Trophoblast cell (in vitro differentiated cells and primary cell): Measurements from ENCODE around the gene C11orf21.

Experiments used
- DNase-seq, 2 donors: peaks; one replicate each; pipeline ENCODE4 v3.0.0-alpha.2; 2016
- H2AFZ ChIP-seq: 2 replicates; pipeline ENCODE4 v1.6.1; 2013; ENCODE audit warnings: low read length, moderate library complexity, mild to moderate bottlenecking; ENCODE audit not compliant: insufficient read depth, poor library complexity
- H2AK5ac ChIP-seq: 2 replicates; pipeline ENCODE4 v1.6.1; 2013; ENCODE audit warnings: mild to moderate bottlenecking, low read length
- H2BK120ac ChIP-seq: 2 replicates; pipeline ENCODE4 v1.6.1; 2013; ENCODE audit warnings: low read length, mild to moderate bottlenecking, moderate library complexity; ENCODE audit not compliant: insufficient read depth, poor library complexity
- H2BK12ac ChIP-seq: 2 replicates; pipeline ENCODE4 v1.6.1; 2013; ENCODE audit warnings: mild to moderate bottlenecking, low read length, moderate library complexity
- H2BK5ac ChIP-seq: 2 replicates; pipeline ENCODE4 v1.6.1; 2013; ENCODE audit warnings: low read length, low read depth, moderate library complexity, mild to moderate bottlenecking; ENCODE audit not compliant: poor library complexity
- H3K14ac ChIP-seq: 2 replicates; pipeline ENCODE4 v1.6.1; 2013; ENCODE audit warnings: mild to moderate bottlenecking, low read length
- H3K18ac ChIP-seq: 2 replicates; pipeline ENCODE4 v1.6.1; 2013; ENCODE audit warnings: mild to moderate bottlenecking, low read length
- H3K23ac ChIP-seq: 2 replicates; pipeline ENCODE4 v1.6.1; 2013; ENCODE audit warnings: low read length
- H3K27ac ChIP-seq: 2 replicates; pipeline ENCODE4 v1.5.1; 2013; ENCODE audit warnings: low read depth, mild to moderate bottlenecking, inconsistent platforms, low read length, moderate library complexity
- H3K27me3 ChIP-seq: 2 replicates; pipeline ENCODE4 v1.6.1; 2013; ENCODE audit warnings: inconsistent platforms, mild to moderate bottlenecking, low read length, moderate library complexity; ENCODE audit not compliant: insufficient read depth
- H3K36me3 ChIP-seq, 2 experiments: 1 replicate in 1 of 2; 2 replicates in 1 of 2; pipeline ENCODE4 v1.6.1; 2013; ENCODE audit warnings: low read length in 2 of 2, mild to moderate bottlenecking in 2 of 2, moderate library complexity in 1 of 2; ENCODE audit not compliant: insufficient read depth in 2 of 2, control insufficient read depth in 1 of 2
- H3K4ac ChIP-seq: 2 replicates; pipeline ENCODE4 v1.6.1; 2013; ENCODE audit warnings: low read depth, mild to moderate bottlenecking, low read length, moderate library complexity
- H3K4me1 ChIP-seq, 2 experiments: 1 replicate in 1 of 2; 2 replicates in 1 of 2; pipeline ENCODE4 v1.6.1; 2013; ENCODE audit warnings: low read length in 2 of 2, mild to moderate bottlenecking in 2 of 2, moderate library complexity in 1 of 2; ENCODE audit not compliant: insufficient read depth in 2 of 2, control insufficient read depth in 1 of 2
- H3K4me2 ChIP-seq: 2 replicates; pipeline ENCODE4 v1.6.1; 2013; ENCODE audit warnings: inconsistent platforms, mild to moderate bottlenecking, low read length, moderate library complexity
- H3K4me3 ChIP-seq: 2 replicates; pipeline ENCODE4 v1.5.1; 2013; ENCODE audit warnings: mild to moderate bottlenecking, low read depth, low read length, inconsistent platforms
- H3K79me1 ChIP-seq: one replicate; pipeline ENCODE4 v1.6.1; 2013; ENCODE audit warnings: low read length
- H3K79me2 ChIP-seq: 2 replicates; pipeline ENCODE4 v1.6.1; 2013; ENCODE audit warnings: low read length, mild to moderate bottlenecking; ENCODE audit not compliant: control insufficient read depth, insufficient read depth, poor library complexity
- H3K9ac ChIP-seq: 2 replicates; pipeline ENCODE4 v1.6.1; 2013; ENCODE audit warnings: mild to moderate bottlenecking, low read length
- H3K9me3 ChIP-seq: 2 replicates; pipeline ENCODE4 v1.6.1; 2013; ENCODE audit warnings: low read depth, mild to moderate bottlenecking, control low read depth, inconsistent platforms, low read length; ENCODE audit not compliant: insufficient read depth
- H4K12ac ChIP-seq: 2 replicates; pipeline ENCODE4 v1.6.1; 2013; ENCODE audit warnings: low read depth, mild to moderate bottlenecking, low read length, moderate library complexity
- H4K8ac ChIP-seq: 2 replicates; pipeline ENCODE4 v1.6.1; 2013; ENCODE audit warnings: low read depth, mild to moderate bottlenecking, low read length, moderate library complexity
- H4K91ac ChIP-seq: one replicate; pipeline ENCODE4 v1.6.1; 2013; ENCODE audit warnings: low read depth, mild to moderate bottlenecking, low read length, moderate library complexity
- WGBS: extraction: QIAGEN DNeasy Blood & Tissue Kit; methylation state at CpG from one replicate; pipeline ENCODE4 v1.1.7; 2013; ENCODE audit warnings: missing lambda C conversion rate; ENCODE audit not compliant: insufficient read length, insufficient coverage; ENCODE audit errors: extremely low coverage; 5-methylcytosine and 5-hydroxymethylcytosine counted together

Gene C11orf21

GRCh38 chr11:2298131-2298794 is 3.5 kb downstream of the C11orf21 start:
- Histone ChIP-seq H3K4me2 (no peak overlapping the region), H3K27ac (no peak overlapping the region), H3K9ac (no peak overlapping the region), H4K91ac (no peak overlapping the region), H3K9me3 (no peaks in the 10 kb centered on the region), H3K4me3 (no peak overlapping the region), H3K79me2 (no peaks in the 10 kb centered on the region), H2BK5ac (no peak overlapping the region), H2BK12ac (no peak overlapping the region), H4K12ac (no peak overlapping the region), H3K27me3 (no peaks in the 10 kb centered on the region), H3K36me3 (no peaks in the 10 kb centered on the region), H2BK120ac (no peak overlapping the region), H3K79me1 (no peaks in the 10 kb centered on the region), H4K8ac (no peak overlapping the region), H3K4ac (no peak overlapping the region), H2AK5ac (no peak overlapping the region), H3K14ac (no peak overlapping the region), H3K23ac (no peak overlapping the region), H2AFZ (no peak overlapping the region), H3K4me1 (no peaks in the 10 kb centered on the region), H3K18ac (no peak overlapping the region)
- WGBS, result no CpG with 5 or more reads among the region's 14 CpGs
- no peak for DNase-seq

- no peak overlapping the region for H3K27ac ChIP-seq
- H3K23ac ChIP-seq, result no peak overlapping the region
- WGBS, result no CpG with 5 or more reads among the region's 1 CpG
- no peak overlapping the region for H2AFZ ChIP-seq
- H3K27me3 ChIP-seq, result no peaks in the 10 kb centered on the region
- no peaks in the 10 kb centered on the region for H3K79me1 ChIP-seq
- H2BK120ac ChIP-seq, result no peak overlapping the region
- no peak overlapping the region for H3K4ac ChIP-seq
- H2AK5ac ChIP-seq, result no peak overlapping the region
- no peak overlapping the region for H4K12ac ChIP-seq
- H3K4me3 ChIP-seq, result no peak overlapping the region
- DNase-seq, result no peak
- no peak overlapping the region for H4K91ac ChIP-seq
- H3K9ac ChIP-seq, result no peak overlapping the region
- no peak overlapping the region for H4K8ac ChIP-seq
- no peak overlapping the region for H3K14ac ChIP-seq
- H3K36me3 ChIP-seq, result no peaks in the 10 kb centered on the region
- no peaks in the 10 kb centered on the region for H3K4me1 ChIP-seq
- no peak overlapping the region for H2BK5ac ChIP-seq
- H3K18ac ChIP-seq, result no peak overlapping the region
- no peaks in the 10 kb centered on the region for H3K9me3 ChIP-seq
- H3K4me2 ChIP-seq, result no peak overlapping the region
- H3K79me2 ChIP-seq, result no peaks in the 10 kb centered on the region
- no peak overlapping the region for H2BK12ac ChIP-seq
Observed at GRCh38 chr11:2297623-2298030, 4.1 kb downstream of the C11orf21 start.

GRCh38 chr11:2296913-2297622 is 4.7 kb downstream of the C11orf21 start:
- Histone ChIP-seq H2AK5ac (no peak overlapping the region), H3K79me1 (no peaks in the 10 kb centered on the region), H4K91ac (no peak overlapping the region), H3K18ac (no peak overlapping the region), H3K79me2 (no peaks in the 10 kb centered on the region), H3K27me3 (no peaks in the 10 kb centered on the region), H2BK12ac (no peak overlapping the region), H3K9ac (no peak overlapping the region), H3K23ac (no peak overlapping the region), H4K12ac (no peak overlapping the region), H3K4ac (no peak overlapping the region), H4K8ac (no peak overlapping the region), H3K4me3 (no peak overlapping the region), H3K27ac (no peak overlapping the region), H2BK5ac (no peak overlapping the region), H3K9me3 (no peaks in the 10 kb centered on the region), H3K36me3 (no peaks in the 10 kb centered on the region), H3K4me2 (no peak overlapping the region), H2AFZ (no peak overlapping the region), H2BK120ac (no peak overlapping the region), H3K4me1 (no peaks in the 10 kb centered on the region), H3K14ac (no peak overlapping the region)
- WGBS, result no CpG with 5 or more reads among the region's 13 CpGs
- no peak for DNase-seq

- H3K14ac ChIP-seq, result no peak overlapping the region
- H4K91ac ChIP-seq, result no peak overlapping the region
- no peak overlapping the region for H2AK5ac ChIP-seq
- H2AFZ ChIP-seq, result no peak overlapping the region
- no peak overlapping the region for H4K8ac ChIP-seq
- H4K12ac ChIP-seq, result no peak overlapping the region
- no peak overlapping the region for H2BK120ac ChIP-seq
- H3K18ac ChIP-seq, result no peak overlapping the region
- no peak for DNase-seq
- no peak overlapping the region for H2BK12ac ChIP-seq
- H3K79me1 ChIP-seq, result no peaks in the 10 kb centered on the region
- H3K36me3 ChIP-seq, result no peaks in the 10 kb centered on the region
- no CpG with 5 or more reads among the region's 17 CpGs for WGBS
- H3K27me3 ChIP-seq, result no peaks in the 10 kb centered on the region
- peak overlapping the region; percentile 45 for H3K4me3 ChIP-seq
- H3K79me2 ChIP-seq, result no peaks in the 10 kb centered on the region
- H3K23ac ChIP-seq, result no peak overlapping the region
- no peaks in the 10 kb centered on the region for H3K4me1 ChIP-seq
- H3K4ac ChIP-seq, result no peak overlapping the region
- no peaks in the 10 kb centered on the region for H3K9me3 ChIP-seq
- H3K9ac ChIP-seq, result no peak overlapping the region
- no peak overlapping the region for H3K27ac ChIP-seq
- H2BK5ac ChIP-seq, result no peak overlapping the region
- H3K4me2 ChIP-seq, result no peak overlapping the region
Observed at GRCh38 chr11:2295971-2296912, 5.5 kb downstream of the C11orf21 start.
